Measurements from ENCODE around the gene ARHGDIG. TPM values are rescaled to one million over a fixed set of nuclear protein-coding genes. Genes with fewer than 3 reads are reported as not detected.

Gene ARHGDIG
- total and polyA plus RNA-seq, 9 of the 15 experiments (the other 6 are each of a cell fraction or from before 2014, with no cell fraction given) = 0.36 to 2.5 (median 0.64) TPM; not detected in 2

DNA sequence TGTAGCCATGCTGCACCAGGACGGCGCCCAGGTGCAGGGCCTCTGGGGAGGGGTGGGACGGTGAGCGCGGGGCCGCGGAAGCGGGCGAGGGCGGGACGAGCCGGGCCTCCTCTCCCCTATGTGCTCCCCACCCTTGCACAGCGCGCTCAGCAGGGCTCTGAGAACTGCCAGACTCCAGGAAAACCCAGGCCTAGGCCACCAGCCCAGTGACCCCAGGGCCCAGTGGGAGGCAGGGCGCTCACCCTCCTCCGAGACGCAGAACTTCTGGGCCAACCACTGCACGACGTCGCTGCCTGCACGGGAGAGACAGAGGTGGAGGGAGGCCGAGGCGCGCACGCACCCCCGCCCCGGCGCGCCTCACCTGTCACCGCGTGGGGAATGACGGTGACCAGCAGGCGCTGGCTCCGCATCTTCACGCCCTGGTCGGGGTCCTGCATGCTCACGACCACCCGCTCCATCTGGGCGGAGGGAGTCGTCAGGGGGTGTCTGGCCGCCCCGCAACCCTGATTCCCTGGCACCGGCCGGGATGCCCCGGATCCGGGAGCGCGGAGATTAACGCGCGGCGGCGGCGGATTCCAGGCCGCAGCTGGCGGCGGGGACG lies 5.2 kb upstream of the ARHGDIG start:
- intact Hi-C loops (cut with micrococcal nuclease) = no loop called here
- WGBS (ENCODE audit: insufficient coverage, low coverage, missing lambda C conversion rate) = 62% methylated on average over 15 of the region's 58 CpGs
- Histone ChIP-seq H3K4me1 (replicated peaks in 1 of 2; ENCODE audit: control insufficient read depth in 2 of 2, insufficient read depth in 2 of 2, low read length in 2 of 2) (peaks cover 0 to 67% of the 10 kb centered on the region in 2 experiments; a peak in 2 of 5 replicates), H3K9me3 (replicated peaks; ENCODE audit: control insufficient read depth, insufficient read depth, low read depth, low read length) (no peaks in the 10 kb centered on the region), H2AFZ (ENCODE audit: low read depth, low read length) (no peak overlapping the region), H3K9me1 (ENCODE audit: control insufficient read depth, insufficient read depth, low read length) (no peaks in the 10 kb centered on the region), H3K4me2 (ENCODE audit: insufficient read depth, low read length) (no peak overlapping the region), H3K36me3 (ENCODE audit: control insufficient read depth, insufficient read depth, low read length) (no peaks in the 10 kb centered on the region), H3K79me2 (ENCODE audit: control insufficient read depth, insufficient read depth, low read length) (no peaks in the 10 kb centered on the region), H3K27ac (ENCODE audit: extremely low read depth, low read depth, low read length) (no peak overlapping the region), H3K27me3 (ENCODE audit: control insufficient read depth in 2 of 2, insufficient read depth in 2 of 2, low read length in 2 of 2) (no peaks in the 10 kb centered on the region), H3K9ac (ENCODE audit: insufficient read depth in 1 of 2, low read depth in 2 of 2, low read length in 2 of 2) (no peak overlapping the region), H4K20me1 (replicated peaks; ENCODE audit: control insufficient read depth, insufficient read depth, low read length) (no peaks in the 10 kb centered on the region), H3K4me3 (no peak overlapping the region)
- FAIRE-seq = no peak
- CTCF ChIA-PET (ENCODE audit: low intra/inter-chr PET ratio) = no interaction called here
- DNase-seq (ENCODE audit: extremely low read depth in 1 of 4, low spot score in 3 of 4) = no peak
- BruUV-seq (replicated peaks) = no TSS peak
- ATAC-seq = no peak
- POLR2A ChIA-PET = no interaction called here
- in situ Hi-C loops (cut with MboI) = no loop called here
- TF ChIP-seq, protein P1, sequence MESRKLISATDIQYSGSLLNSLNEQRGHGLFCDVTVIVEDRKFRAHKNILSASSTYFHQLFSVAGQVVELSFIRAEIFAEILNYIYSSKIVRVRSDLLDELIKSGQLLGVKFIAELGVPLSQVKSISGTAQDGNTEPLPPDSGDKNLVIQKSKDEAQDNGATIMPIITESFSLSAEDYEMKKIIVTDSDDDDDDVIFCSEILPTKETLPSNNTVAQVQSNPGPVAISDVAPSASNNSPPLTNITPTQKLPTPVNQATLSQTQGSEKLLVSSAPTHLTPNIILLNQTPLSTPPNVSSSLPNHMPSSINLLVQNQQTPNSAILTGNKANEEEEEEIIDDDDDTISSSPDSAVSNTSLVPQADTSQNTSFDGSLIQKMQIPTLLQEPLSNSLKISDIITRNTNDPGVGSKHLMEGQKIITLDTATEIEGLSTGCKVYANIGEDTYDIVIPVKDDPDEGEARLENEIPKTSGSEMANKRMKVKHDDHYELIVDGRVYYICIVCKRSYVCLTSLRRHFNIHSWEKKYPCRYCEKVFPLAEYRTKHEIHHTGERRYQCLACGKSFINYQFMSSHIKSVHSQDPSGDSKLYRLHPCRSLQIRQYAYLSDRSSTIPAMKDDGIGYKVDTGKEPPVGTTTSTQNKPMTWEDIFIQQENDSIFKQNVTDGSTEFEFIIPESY (CRISPR knock-in tag; IDR thresholded peaks at IDR 0.05) = peak; percentile 52; the same call in 1 of the 2 replicates
- TF ChIP-seq PTTG1 (tag; IDR thresholded peaks at IDR 0.05; ENCODE audit: low read depth) = no peak

DNA sequence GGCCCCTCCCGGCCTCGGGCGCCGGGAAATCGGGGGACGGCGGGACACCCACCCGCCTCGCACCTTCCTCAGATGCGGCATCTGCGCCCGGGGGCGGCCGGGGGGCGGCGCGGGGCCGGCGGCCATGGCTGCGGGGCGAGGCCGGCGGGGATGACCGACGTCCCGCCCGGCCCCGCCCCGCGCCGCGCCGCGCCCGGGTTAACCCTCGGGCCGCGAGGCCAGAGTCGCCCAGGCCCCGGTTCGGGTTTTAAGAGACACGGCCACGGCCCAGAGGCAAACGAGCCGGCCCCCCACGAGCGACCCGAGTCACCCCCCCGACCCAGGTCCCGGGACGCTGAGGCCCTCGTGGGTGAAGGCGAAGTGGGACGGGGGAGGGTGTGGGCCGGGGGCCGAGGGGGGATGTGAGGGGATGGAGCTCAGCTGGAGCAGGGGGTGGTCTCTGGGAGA lies 4.6 kb upstream of the ARHGDIG start, which contains the start of gene RGS11:
TSS of gene RGS11 (minus strand) at position 159 of the 447 bp plus-strand sequence. CDS start at position 126, 33 bp downstream.
- Histone ChIP-seq H3K4me3 (no peak within 1 kb of the TSS), H3K4me2 (ENCODE audit: insufficient read depth, low read length) (no peak within 1 kb of the TSS), H3K27me3 (ENCODE audit: control insufficient read depth in 2 of 2, insufficient read depth in 2 of 2, low read length in 2 of 2) (no peaks in the 10 kb centered on the region), H3K79me2 (ENCODE audit: control insufficient read depth, insufficient read depth, low read length) (no peaks in the 10 kb centered on the region), H3K9me1 (ENCODE audit: control insufficient read depth, insufficient read depth, low read length) (no peaks in the 10 kb centered on the region), H3K4me1 (replicated peaks in 1 of 2; ENCODE audit: control insufficient read depth in 2 of 2, insufficient read depth in 2 of 2, low read length in 2 of 2) (peaks cover 0 to 65% of the 10 kb centered on the region in 2 experiments; a peak in 2 of 5 replicates), H3K9me3 (replicated peaks; ENCODE audit: control insufficient read depth, insufficient read depth, low read depth, low read length) (no peaks in the 10 kb centered on the region), H3K36me3 (ENCODE audit: control insufficient read depth, insufficient read depth, low read length) (no peaks in the 10 kb centered on the region), H4K20me1 (replicated peaks; ENCODE audit: control insufficient read depth, insufficient read depth, low read length) (no peaks in the 10 kb centered on the region), H2AFZ (ENCODE audit: low read depth, low read length) (no peak within 1 kb of the TSS), H3K27ac (ENCODE audit: extremely low read depth, low read depth, low read length) (no peak within 1 kb of the TSS), H3K9ac (ENCODE audit: insufficient read depth in 1 of 2, low read depth in 2 of 2, low read length in 2 of 2) (peak within 1 kb of the TSS in 1 of 2 experiments; percentile 35; a peak in 1 of 4 replicates)
- 60% methylated on average over 4 of the region's 56 CpGs for WGBS (ENCODE audit: insufficient coverage, low coverage, missing lambda C conversion rate)
- ChIA-PET POLR2A (no interaction called here), CTCF (ENCODE audit: low intra/inter-chr PET ratio) (no interaction called here)
- in situ Hi-C loops (cut with MboI) (no loop called here), intact Hi-C loops (cut with micrococcal nuclease) (no loop called here)
- FAIRE-seq = no peak
- no TSS peak for BruUV-seq (replicated peaks)
- no peak for ATAC-seq
- DNase-seq (ENCODE audit: extremely low read depth in 1 of 4, low spot score in 3 of 4) = no peak
- TF ChIP-seq TARDBP (IDR thresholded peaks at IDR 0.05) = no peak
- TF ChIP-seq MTA1 (IDR thresholded peaks at IDR 0.05; ENCODE audit: borderline replicate concordance) = no peak
- no peak for TF ChIP-seq CBX1 (IDR thresholded peaks at IDR 0.05; ENCODE audit: low read depth)
- TF ChIP-seq ZNF239 (CRISPR knock-in tag; IDR thresholded peaks at IDR 0.05) = no peak
- no peak for TF ChIP-seq RFX1 (IDR thresholded peaks at IDR 0.05)
- TF ChIP-seq GABPA (tag; conservative IDR thresholded peaks at IDR 0.05; ENCODE audit: low read depth) = no peak
- TF ChIP-seq HNRNPL (IDR thresholded peaks at IDR 0.05; ENCODE audit: low read depth, low read length) = no peak
- TF ChIP-seq NEUROD1 (IDR thresholded peaks at IDR 0.05; ENCODE audit: borderline replicate concordance, low read depth, low read length, partially characterized antibody) = no peak
- TF ChIP-seq ZNF347 (CRISPR knock-in tag; IDR thresholded peaks at IDR 0.05; ENCODE audit: low read depth) = no peak
- TF ChIP-seq ZNF507 (tag; conservative IDR thresholded peaks at IDR 0.05) = no peak
- TF ChIP-seq PHF8 (IDR thresholded peaks at IDR 0.05; ENCODE audit: borderline replicate concordance, low read length) = no peak
- TF ChIP-seq POLR2B (IDR thresholded peaks at IDR 0.05; ENCODE audit: low read depth, partially characterized antibody) = no peak
- no peak for TF ChIP-seq ARID1B (IDR thresholded peaks at IDR 0.05)
- no peak for TF ChIP-seq ZNF174 (CRISPR knock-in tag; IDR thresholded peaks at IDR 0.05)
- no peak for TF ChIP-seq CTBP1 (IDR thresholded peaks at IDR 0.05; ENCODE audit: borderline replicate concordance)
